GM19455 (cell line): ENCODE results near the gene CAV1.
"Not testable (repeated sequence)": the region's sequence is repeated elsewhere in the genome, so short reads cannot be mapped to it uniquely, and the experiment has no call there.

Experiments
- ATAC-seq: cut with Tn5 transposase; IDR thresholded peaks from one replicate; pipeline ENCODE4 v1.9.1; 2021; ENCODE audit not compliant: unreplicated experiment

CAV1 gene

DNA sequence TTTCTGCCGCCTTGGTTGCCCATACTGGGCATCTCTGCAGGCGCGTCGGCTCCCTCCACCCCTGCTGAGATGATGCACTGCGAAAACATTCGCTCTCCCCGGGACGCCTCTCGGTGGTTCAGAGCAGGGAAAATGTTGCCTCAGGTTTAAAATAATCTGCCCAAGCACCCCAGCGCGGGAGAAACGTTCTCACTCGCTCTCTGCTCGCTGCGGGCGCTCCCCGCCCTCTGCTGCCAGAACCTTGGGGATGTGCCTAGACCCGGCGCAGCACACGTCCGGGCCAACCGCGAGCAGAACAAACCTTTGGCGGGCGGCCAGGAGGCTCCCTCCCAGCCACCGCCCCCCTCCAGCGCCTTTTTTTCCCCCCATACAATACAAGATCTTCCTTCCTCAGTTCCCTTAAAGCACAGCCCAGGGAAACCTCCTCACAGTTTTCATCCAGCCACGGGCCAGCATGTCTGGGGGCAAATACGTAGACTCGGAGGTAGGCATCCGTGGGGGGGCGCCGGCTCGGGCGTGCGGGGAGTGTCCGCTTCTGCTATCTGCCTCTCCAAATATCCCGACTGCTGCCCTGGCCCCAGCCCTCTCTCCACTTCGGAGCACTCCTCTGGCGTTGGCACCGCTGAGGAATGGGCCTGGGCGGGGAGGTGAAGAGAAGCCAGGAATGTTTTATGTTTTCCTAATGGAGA is at the start of gene CAV1:
TSS of gene CAV1 (plus strand) at position 428 of the 689 bp plus-strand sequence. CDS start at position 455, 27 bp downstream.
- ATAC-seq, result no peak

DNA sequence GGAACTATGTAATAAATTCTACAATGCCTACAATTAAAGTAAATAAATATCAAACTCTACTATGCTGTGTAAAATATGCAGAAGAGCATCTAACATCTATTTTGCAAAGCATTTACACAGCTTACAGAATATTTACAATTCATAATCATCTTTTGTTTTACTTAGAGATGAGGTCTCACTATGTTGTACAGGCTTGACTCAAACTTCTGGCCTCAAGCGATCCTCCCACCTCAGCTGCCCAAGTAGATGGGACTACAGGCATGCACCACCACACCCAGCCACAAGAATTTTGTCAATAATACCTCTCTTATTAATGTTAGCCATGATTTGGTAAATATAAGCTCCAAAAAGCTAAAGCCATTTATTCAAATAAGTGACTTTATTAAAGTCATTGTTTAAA is 47.2 kb upstream of the CAV1 start:
- ATAC-seq, result no peak

DNA sequence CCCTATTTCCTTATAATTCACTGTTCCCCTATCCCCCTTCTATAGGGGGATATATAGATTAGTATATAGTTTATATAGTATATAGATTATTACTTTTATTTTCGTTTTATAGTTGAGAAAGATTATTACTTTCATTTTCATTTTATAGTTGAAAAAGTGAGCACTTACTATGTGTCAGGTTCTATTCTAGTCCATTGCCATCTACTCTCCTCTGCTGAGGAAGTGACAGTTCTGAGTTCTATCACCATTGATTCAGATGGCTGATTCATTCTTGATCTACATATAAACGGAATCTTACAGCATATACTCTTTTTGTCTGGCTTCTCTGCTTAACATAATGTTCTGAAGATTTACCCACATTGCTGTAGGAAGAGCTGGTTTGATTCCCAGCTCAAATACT is 46.0 kb upstream of the CAV1 start:
- ATAC-seq, result no peak

DNA sequence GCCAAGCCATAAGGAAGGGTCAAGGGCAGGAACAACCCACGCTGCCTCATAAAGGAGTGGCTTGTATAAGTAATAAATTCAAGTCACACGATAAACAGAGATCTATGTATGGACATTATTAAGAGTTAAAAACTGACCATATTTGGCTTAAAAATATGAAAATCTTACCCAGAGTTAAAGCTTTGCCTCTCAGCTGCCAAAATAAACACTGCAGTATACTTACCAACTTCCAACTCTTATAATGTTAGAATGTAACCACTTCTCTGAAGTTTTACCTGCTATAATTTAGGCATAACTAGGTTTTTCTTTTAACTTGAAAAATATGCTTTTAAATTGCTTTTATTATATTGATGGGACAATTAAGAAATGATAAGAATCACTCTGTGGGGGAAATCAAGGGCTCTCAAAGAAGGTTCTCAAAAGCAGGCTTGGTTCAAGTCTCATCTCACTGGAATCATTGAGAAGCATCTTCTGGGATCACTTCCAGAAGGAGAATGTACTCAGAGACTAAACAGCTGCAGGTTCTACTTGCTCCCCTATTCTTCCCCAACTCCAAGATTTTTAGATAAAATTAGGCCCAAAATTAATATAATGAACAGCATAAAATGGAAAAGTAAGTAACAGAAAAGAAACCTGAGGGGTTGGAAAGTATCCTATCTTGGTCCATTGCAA is 41.4 kb upstream of the CAV1 start:
- no peak for ATAC-seq

- not testable (repeated sequence) for ATAC-seq
Observed at GRCh38 chr7:116484389-116484788, 40.4 kb upstream of the CAV1 start.

GRCh38 chr7:116487907-116488521 is 36.8 kb upstream of the CAV1 start:
- ATAC-seq, result no peak

DNA sequence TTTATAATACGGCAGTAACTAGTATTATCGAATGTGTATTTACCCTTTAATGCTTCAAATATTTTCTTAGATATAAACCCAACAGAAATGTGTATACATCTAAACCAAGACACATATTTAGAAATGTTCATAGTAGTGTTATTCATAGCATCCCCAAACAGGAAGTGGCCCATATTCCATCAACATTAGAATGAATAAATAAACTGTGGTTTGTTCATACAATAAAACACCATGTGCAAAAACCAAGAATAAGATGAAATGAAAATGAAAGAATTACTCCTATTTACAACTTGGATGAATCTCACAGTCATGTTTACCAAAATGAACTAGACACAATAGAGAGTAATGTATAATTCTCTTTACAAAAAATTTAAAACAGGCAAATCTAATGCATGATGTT is 34.5 kb upstream of the CAV1 start:
- no peak for ATAC-seq

DNA sequence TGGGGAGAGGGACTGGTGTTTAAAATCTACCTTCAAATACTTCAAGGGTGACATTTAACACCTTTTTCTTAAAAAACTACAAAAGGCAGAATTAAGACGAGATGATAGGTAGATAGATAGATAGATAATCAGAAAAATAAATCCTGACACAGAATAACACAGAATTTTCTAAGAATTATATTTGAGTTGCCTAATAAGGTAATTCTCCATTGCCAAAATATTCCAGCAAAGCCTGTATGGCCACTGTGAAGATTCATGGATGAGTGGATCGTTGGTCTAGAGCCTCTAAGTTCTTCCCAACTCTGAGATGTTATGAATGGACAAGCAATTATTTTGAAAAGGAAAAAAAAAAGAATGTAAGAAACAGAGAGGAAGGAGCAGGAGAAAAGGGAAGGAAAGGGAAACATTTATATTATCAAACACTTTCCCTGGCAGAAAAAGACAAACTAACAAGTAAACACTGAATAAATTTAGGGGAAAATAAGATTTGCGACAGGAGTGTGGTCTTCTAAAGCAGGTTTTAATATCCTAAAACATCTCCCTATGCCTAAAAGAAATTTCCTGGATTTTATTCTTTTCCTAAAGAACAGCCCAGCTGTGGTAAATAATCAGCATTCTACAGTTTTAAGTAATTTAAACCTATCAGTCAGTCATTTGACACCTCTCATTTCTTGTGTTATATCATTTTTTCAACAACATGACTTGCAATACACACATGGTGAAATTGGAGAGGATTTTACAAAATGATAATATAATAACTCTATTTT is 32.8 kb upstream of the CAV1 start:
- ATAC-seq, result no peak

- ATAC-seq, result no peak
Observed at GRCh38 chr7:116492654-116493109, 32.2 kb upstream of the CAV1 start.

DNA sequence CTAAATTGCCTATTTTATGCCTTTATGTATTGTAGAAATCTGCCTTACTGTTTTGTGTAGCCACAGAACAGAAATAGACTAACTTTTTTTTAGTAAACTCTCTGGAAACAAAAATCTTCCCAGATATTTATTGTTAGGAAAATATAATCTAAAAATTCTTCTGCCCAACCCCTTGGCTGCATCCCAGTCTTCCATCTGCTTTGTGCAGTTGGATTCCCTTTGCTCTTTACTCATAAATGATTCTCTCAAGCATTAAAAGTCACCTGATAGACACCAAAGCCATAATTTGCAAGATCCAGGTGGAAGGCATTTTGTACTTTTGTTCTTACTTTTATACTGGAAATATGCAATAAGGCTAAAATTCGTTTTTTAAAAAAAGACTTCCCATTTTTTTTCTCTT is 31.4 kb upstream of the CAV1 start:
- ATAC-seq, result no peak

GRCh38 chr7:116494472-116494871 is 30.4 kb upstream of the CAV1 start:
- ATAC-seq, result no peak

GRCh38 chr7:116495736-116496135 is 29.1 kb upstream of the CAV1 start:
- no peak for ATAC-seq

GRCh38 chr7:116496653-116497052 is 28.2 kb upstream of the CAV1 start:
- no peak for ATAC-seq

DNA sequence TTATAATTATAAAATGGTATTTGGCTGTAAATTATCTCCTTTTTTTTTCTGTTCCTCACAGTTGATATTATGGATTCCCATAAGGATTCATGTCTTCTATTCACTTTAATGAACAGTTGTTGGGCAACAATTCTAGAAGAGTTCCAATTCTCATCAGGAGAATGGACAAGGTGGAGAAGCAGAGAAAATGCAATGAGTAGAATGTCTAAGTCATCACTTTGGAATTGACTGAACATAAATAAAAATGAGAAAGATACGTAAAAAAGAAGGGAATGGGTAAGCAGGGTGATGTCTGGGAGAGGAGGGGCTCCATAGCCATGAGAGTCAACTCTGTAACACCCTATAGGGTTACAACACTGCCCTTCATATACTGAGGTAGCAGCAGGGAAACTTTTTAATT is 27.1 kb upstream of the CAV1 start:
- ATAC-seq, result no peak

- ATAC-seq, result peak; percentile 57
Observed at GRCh38 chr7:116499168-116500077, 25.4 kb upstream of the CAV1 start, which contains the start of gene CAV2. CAV2 (plus strand) TSS chr7:116499738; CDS start chr7:116499782, 44 bp downstream.

DNA sequence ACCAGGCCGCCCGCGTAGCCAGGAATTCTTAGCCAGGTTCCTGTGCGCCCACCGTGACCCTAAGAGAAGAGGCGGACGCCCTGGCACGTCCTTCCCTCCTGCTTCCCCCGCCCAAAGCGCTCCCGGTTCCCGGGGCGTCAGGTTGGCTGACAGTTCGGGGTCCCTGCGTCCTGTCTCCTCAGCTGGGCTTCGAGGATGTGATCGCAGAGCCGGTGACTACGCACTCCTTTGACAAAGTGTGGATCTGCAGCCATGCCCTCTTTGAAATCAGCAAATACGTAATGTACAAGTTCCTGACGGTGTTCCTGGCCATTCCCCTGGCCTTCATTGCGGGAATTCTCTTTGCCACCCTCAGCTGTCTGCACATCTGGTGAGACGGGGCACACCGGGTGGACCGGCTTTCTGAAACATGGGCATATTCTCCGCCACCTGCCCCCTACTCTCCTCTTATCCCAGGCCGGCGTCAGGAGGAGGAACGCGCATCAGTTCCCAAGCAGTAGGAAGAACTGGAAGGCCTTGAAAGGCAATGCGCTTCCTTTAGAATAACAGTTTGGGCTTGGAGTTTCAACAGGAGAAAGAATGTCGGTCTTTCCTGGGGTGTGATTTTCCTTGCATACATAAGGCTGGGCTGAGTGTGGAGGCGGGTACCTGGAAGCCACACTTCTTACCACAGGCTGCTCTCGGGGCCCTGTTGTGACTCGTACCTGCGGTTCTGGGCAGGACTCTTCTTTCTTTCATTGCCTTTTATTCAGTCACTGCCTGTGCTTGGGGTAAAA is 24.6 kb upstream of the CAV1 start:
- ATAC-seq, result peak; percentile 56

DNA sequence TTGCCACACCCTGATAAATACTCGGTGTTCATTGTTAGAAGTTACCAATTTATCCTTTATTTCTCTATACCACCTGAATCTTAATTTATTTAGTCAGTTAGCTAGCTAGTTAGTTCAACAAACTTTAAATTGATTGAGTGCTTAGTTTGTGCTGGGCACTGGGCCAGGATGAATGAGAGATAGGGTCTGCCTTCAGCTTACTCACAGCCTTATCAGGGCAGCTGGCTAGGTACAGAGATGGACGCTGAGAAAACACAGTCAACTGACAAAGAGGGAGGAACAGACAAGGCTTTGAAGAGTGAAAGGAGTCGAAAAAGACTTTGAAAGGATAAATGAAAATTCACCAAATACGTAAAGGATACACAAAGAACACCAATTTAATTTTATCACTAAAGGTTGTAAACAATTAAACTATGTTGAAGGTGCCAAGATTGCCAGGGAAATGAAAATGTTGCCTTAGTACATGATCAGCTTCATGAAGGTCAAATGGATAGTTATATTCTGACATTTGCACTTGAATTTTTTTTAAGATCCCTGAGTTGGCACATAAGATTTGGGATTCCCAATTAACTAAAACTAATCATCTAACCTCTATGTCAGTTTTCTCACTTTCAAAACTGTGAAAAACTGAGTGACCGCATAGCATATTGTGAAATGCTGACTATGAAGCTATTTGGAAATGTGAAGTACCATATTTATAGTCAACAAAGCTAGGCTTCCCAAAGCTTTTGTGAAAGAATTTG is 23.2 kb upstream of the CAV1 start:
- no peak for ATAC-seq

GRCh38 chr7:116502201-116503096 is 22.4 kb upstream of the CAV1 start:
- ATAC-seq, result no peak
